ENCODE measurements around the gene CACNB2.

DNA sequence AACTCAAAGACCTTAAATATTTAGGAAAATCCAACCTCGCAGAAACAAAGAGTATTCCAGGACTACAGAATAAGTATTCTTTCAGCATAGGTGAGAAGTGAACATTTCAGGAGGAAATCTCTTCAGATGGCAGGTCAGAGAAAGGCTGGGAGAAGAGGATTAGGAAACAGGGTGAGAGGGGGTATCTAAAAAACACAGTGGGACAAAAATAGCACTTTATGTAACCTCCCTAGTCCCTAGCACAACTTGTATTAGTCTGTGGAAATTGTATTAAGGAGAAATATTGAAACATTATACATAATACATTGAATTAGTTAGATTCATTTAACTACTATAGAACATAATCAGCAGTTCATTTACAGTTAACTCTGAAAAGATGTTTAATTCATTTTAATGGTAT lies 192.3 kb downstream of the CACNB2 start:
- TF ChIP-seq POLR2A (IDR thresholded peaks at IDR 0.05; ENCODE audit: low read depth, low read length) (no peak), POLR2AphosphoS5 (IDR thresholded peaks at IDR 0.05; ENCODE audit: low read depth, low read length) (no peak), POU2F2 (IDR thresholded peaks at IDR 0.05; ENCODE audit: low read depth, low read length) (no peak), SPI1 (IDR thresholded peaks at IDR 0.05; ENCODE audit: low read depth, low read length) (no peak)
